BLaER1 (cell line): Measurements from ENCODE around the gene BAIAP3.

Experiments
- H3K27ac ChIP-seq: shearing (Covaris generic); formaldehyde crosslinking; 2 replicates; pipeline ENCODE4 v1.8.1; 2022
- H3K27me3 ChIP-seq: shearing (Covaris generic); formaldehyde crosslinking; 2 replicates; pipeline ENCODE4 v1.8.1; 2022
- H3K36me3 ChIP-seq: shearing (Covaris generic); formaldehyde crosslinking; 2 replicates; pipeline ENCODE4 v1.8.1; 2022
- H3K4me1 ChIP-seq: shearing (Covaris generic); formaldehyde crosslinking; 2 replicates; pipeline ENCODE4 v1.8.1; 2022
- H3K4me2 ChIP-seq: shearing (Covaris generic); formaldehyde crosslinking; 2 replicates; pipeline ENCODE4 v1.8.1; 2022
- H3K4me3 ChIP-seq: shearing (Covaris generic); formaldehyde crosslinking; 2 replicates; pipeline ENCODE4 v1.8.1; 2022
- H3K9ac ChIP-seq: shearing (Covaris generic); formaldehyde crosslinking; 2 replicates; pipeline ENCODE4 v1.8.1; 2022
- H3K9me3 ChIP-seq: shearing (Covaris generic); formaldehyde crosslinking; 2 replicates; pipeline ENCODE4 v1.8.1; 2022
- H4K20me1 ChIP-seq: shearing (Covaris generic); formaldehyde crosslinking; 2 replicates; pipeline ENCODE4 v1.8.1; 2022
- Cebpa-rat ChIP-seq: shearing (Covaris generic); IDR thresholded peaks from 2 replicates; pipeline ENCODE4 v1.8.1; 2022

BAIAP3 gene

GRCh38 chr16:1363501-1364041 lies 30.1 kb downstream of the BAIAP3 start:
- no peaks in the 10 kb centered on the region for H3K27me3 ChIP-seq
- no peak overlapping the region for H3K9ac ChIP-seq
- peaks cover 79% of the 10 kb centered on the region for H4K20me1 ChIP-seq
- H3K9me3 ChIP-seq = no peaks in the 10 kb centered on the region
- H3K36me3 ChIP-seq = peaks cover 94% of the 10 kb centered on the region
- no peak for TF ChIP-seq Cebpa-rat
- no peak overlapping the region for H3K27ac ChIP-seq
- H3K4me1 ChIP-seq = 0 out of 2 replicates have a peak, but pooled peaks cover 12% of the 10 kb centered on the region
- H3K4me3 ChIP-seq = no peak overlapping the region
- H3K4me2 ChIP-seq = no peak overlapping the region

- Histone ChIP-seq H3K4me2 (no peak overlapping the region), H3K9ac (no peak overlapping the region), H3K36me3 (peaks cover 89% of the 10 kb centered on the region), H3K9me3 (no peaks in the 10 kb centered on the region), H3K4me3 (no peak overlapping the region), H3K27ac (no peak overlapping the region), H4K20me1 (peaks cover 70% of the 10 kb centered on the region), H3K27me3 (no peaks in the 10 kb centered on the region), H3K4me1 (0 out of 2 replicates have a peak, but pooled peaks cover 12% of the 10 kb centered on the region)
- no peak for TF ChIP-seq Cebpa-rat
Measured at GRCh38 chr16:1364510-1364909, 31.1 kb downstream of the BAIAP3 start.

GRCh38 chr16:1366060-1366711 lies 32.7 kb downstream of the BAIAP3 start:
- TF ChIP-seq Cebpa-rat = no peak
- no peak overlapping the region for H3K9ac ChIP-seq
- H3K4me3 ChIP-seq = no peak overlapping the region
- peaks cover 69% of the 10 kb centered on the region for H4K20me1 ChIP-seq
- H3K4me1 ChIP-seq = 0 out of 2 replicates have a peak, but pooled peaks cover 12% of the 10 kb centered on the region
- H3K27ac ChIP-seq = no peak overlapping the region
- H3K9me3 ChIP-seq = no peaks in the 10 kb centered on the region
- H3K4me2 ChIP-seq = no peak overlapping the region
- peaks cover 89% of the 10 kb centered on the region for H3K36me3 ChIP-seq
- no peaks in the 10 kb centered on the region for H3K27me3 ChIP-seq

- Histone ChIP-seq H4K20me1 (peaks cover 73% of the 10 kb centered on the region), H3K36me3 (peaks cover 89% of the 10 kb centered on the region), H3K4me3 (no peak overlapping the region), H3K27ac (no peak overlapping the region), H3K4me2 (no peak overlapping the region), H3K27me3 (no peaks in the 10 kb centered on the region), H3K9me3 (no peaks in the 10 kb centered on the region), H3K9ac (no peak overlapping the region), H3K4me1 (0 out of 2 replicates have a peak, but pooled peaks cover 12% of the 10 kb centered on the region)
- no peak for TF ChIP-seq Cebpa-rat
Measured at GRCh38 chr16:1366712-1367299, 33.4 kb downstream of the BAIAP3 start.

GRCh38 chr16:1367486-1368174 lies 34.2 kb downstream of the BAIAP3 start:
- H3K4me3 ChIP-seq = no peak overlapping the region
- H3K4me1 ChIP-seq = 0 out of 2 replicates have a peak, but pooled peaks cover 12% of the 10 kb centered on the region
- H3K9me3 ChIP-seq = no peaks in the 10 kb centered on the region
- peaks cover 89% of the 10 kb centered on the region for H3K36me3 ChIP-seq
- no peak overlapping the region for H3K4me2 ChIP-seq
- TF ChIP-seq Cebpa-rat = no peak
- no peaks in the 10 kb centered on the region for H3K27me3 ChIP-seq
- H4K20me1 ChIP-seq = peaks cover 73% of the 10 kb centered on the region
- no peak overlapping the region for H3K9ac ChIP-seq
- H3K27ac ChIP-seq = no peak overlapping the region

- Histone ChIP-seq H3K27me3 (no peaks in the 10 kb centered on the region), H3K9ac (no peak overlapping the region)
Measured at GRCh38 chr16:1371054-1371978, 37.9 kb downstream of the BAIAP3 start.

GRCh38 chr16:1372292-1372950 lies 39.0 kb downstream of the BAIAP3 start:
- H3K9ac ChIP-seq = no peak overlapping the region
- H3K4me1 ChIP-seq = no peaks in the 10 kb centered on the region
- peaks cover 63% of the 10 kb centered on the region for H4K20me1 ChIP-seq
- no peak overlapping the region for H3K4me3 ChIP-seq
- no peak for TF ChIP-seq Cebpa-rat
- H3K36me3 ChIP-seq = peaks cover 77% of the 10 kb centered on the region
- no peaks in the 10 kb centered on the region for H3K27me3 ChIP-seq
- no peaks in the 10 kb centered on the region for H3K9me3 ChIP-seq
- no peak overlapping the region for H3K27ac ChIP-seq
- no peak overlapping the region for H3K4me2 ChIP-seq

More at GRCh38 chr16:1371054-1371978, 37.9 kb downstream of the BAIAP3 start:
- Histone ChIP-seq H3K4me2 (no peak overlapping the region), H3K4me1 (0 out of 2 replicates have a peak, but pooled peaks cover 6% of the 10 kb centered on the region), H3K36me3 (peaks cover 77% of the 10 kb centered on the region), H3K4me3 (no peak overlapping the region), H3K9me3 (no peaks in the 10 kb centered on the region), H3K27ac (no peak overlapping the region), H4K20me1 (peaks cover 60% of the 10 kb centered on the region)
- no peak for TF ChIP-seq Cebpa-rat

- Histone ChIP-seq H3K4me3 (no peak overlapping the region), H3K9me3 (no peaks in the 10 kb centered on the region), H4K20me1 (peaks cover 84% of the 10 kb centered on the region), H3K36me3 (peaks cover 75% of the 10 kb centered on the region), H3K4me1 (peaks cover 19% of the 10 kb centered on the region), H3K9ac (no peak overlapping the region), H3K27ac (no peak overlapping the region), H3K4me2 (no peak overlapping the region), H3K27me3 (no peaks in the 10 kb centered on the region)
- TF ChIP-seq Cebpa-rat = no peak
Measured at GRCh38 chr16:1374418-1375297, 41.2 kb downstream of the BAIAP3 start.
